CD4-positive, CD25-positive, alpha-beta regulatory T cell (primary cell): Measurements from ENCODE around the gene DISC1. TPM values are rescaled to one million over a fixed set of nuclear protein-coding genes. Genes with fewer than 3 reads are reported as not detected.
"Not testable (repeated sequence)": the region's sequence is repeated elsewhere in the genome, so short reads cannot be mapped to it uniquely, and the experiment has no call there.

Experiments used
- ATAC-seq, 2 donors: fragments of 150-1000 bp; cut with Tn5 transposase; one replicate each; pipeline ENCODE4 v1.10.0; 2021; ENCODE audit warnings: low read depth in 2 of 2, moderate number of reproducible peaks in 2 of 2, moderate library complexity in 1 of 2
- DNase-seq, 3 donors: peaks; one replicate each; pipeline versions ENCODE4 v3.0.0 to v3.0.0-alpha.2; 2012 to 2022; ENCODE audit warnings: mixed read lengths in 1 of 3
- H3K27ac ChIP-seq: one replicate; pipeline ENCODE4 v1.7.0; 2013; ENCODE audit warnings: mild to moderate bottlenecking, low read length; ENCODE audit not compliant: insufficient read depth, poor library complexity, severe bottlenecking
- H3K27me3 ChIP-seq: one replicate; pipeline ENCODE4 v1.7.0; 2013; ENCODE audit warnings: low read length; ENCODE audit not compliant: control insufficient read depth, insufficient read depth
- H3K36me3 ChIP-seq: one replicate; pipeline ENCODE4 v1.7.0; 2013; ENCODE audit warnings: mild to moderate bottlenecking, low read length, moderate library complexity; ENCODE audit not compliant: control insufficient read depth, insufficient read depth
- H3K4me1 ChIP-seq: 2 replicates; pipeline ENCODE4 v1.7.0; 2013; ENCODE audit warnings: mild to moderate bottlenecking, low read length; ENCODE audit not compliant: insufficient read depth, control insufficient read depth, poor library complexity, severe bottlenecking
- H3K4me3 ChIP-seq: one replicate; pipeline ENCODE4 v1.7.0; 2013; ENCODE audit warnings: low read depth, mild to moderate bottlenecking, low read length, moderate library complexity
- H3K9me3 ChIP-seq, 2 experiments: 1 replicate in 1 of 2; 2 replicates in 1 of 2; pipeline ENCODE4 v1.7.0; 2013; ENCODE audit warnings: low read length in 2 of 2, mild to moderate bottlenecking in 1 of 2, moderate library complexity in 1 of 2; ENCODE audit not compliant: control insufficient read depth in 2 of 2
- H3K27ac Mint-ChIP-seq, 3 donors: one replicate each; pipeline ENCODE4 v1.8.0; 2020 to 2022; ENCODE audit warnings: mild to moderate bottlenecking in 3 of 3, mixed read lengths in 3 of 3, moderate library complexity in 2 of 3
- H3K27me3 Mint-ChIP-seq: one replicate; pipeline ENCODE4 v1.8.0; 2022; ENCODE audit warnings: mild to moderate bottlenecking, mixed read lengths
- H3K36me3 Mint-ChIP-seq: one replicate; pipeline ENCODE4 v1.8.0; 2020; ENCODE audit warnings: mixed read lengths
- H3K4me1 Mint-ChIP-seq, 4 donors: one replicate each; pipeline ENCODE4 v1.8.0; 2020 to 2022; ENCODE audit warnings: mixed read lengths in 4 of 4, mild to moderate bottlenecking in 1 of 4
- H3K4me3 Mint-ChIP-seq, 4 donors: one replicate each; pipeline ENCODE4 v1.8.0; 2020 to 2022; ENCODE audit warnings: mild to moderate bottlenecking in 4 of 4, mixed read lengths in 4 of 4, moderate library complexity in 3 of 4
- H3K9me3 Mint-ChIP-seq, 7 donors: one replicate each; pipeline ENCODE4 v1.8.0; 2020 to 2022; ENCODE audit warnings: mixed read lengths in 7 of 7, mild to moderate bottlenecking in 3 of 7, moderate library complexity in 2 of 7
- polyA plus RNA-seq, 4 donors: library from polyadenylated mRNA; unstranded; fragments of 300-500 nt; fragmentation: Illumina TruSeq; gene quantifications; one replicate each; pipeline ENCODE4 v1.2.3, GENCODE V29; 2021
- total RNA-seq: library from RNA; stranded (reverse); gene quantifications from one replicate; pipeline ENCODE4 v1.2.3, GENCODE V29; 2022

Gene DISC1
- total and polyA plus RNA-seq, 5 donors from 2014 or later: 0.78 to 25.5 (median 2.5) TPM

GRCh38 chr1:231952154-231952553, 325.6 kb downstream of the DISC1 start:
- DNase-seq (no peak), ATAC-seq (no peak)
- H3K4me3 Mint-ChIP-seq: no peak overlapping the region
- H3K27me3 Mint-ChIP-seq: no peaks in the 10 kb centered on the region
- Histone ChIP-seq H3K36me3 (no peaks in the 10 kb centered on the region), H3K9me3 (no peaks in the 10 kb centered on the region), H3K27ac (no peak overlapping the region), H3K4me3 (no peak overlapping the region), H3K27me3 (no peaks in the 10 kb centered on the region), H3K4me1 (no peaks in the 10 kb centered on the region)
- peaks cover 5% of the 10 kb centered on the region for H3K36me3 Mint-ChIP-seq
- no peaks in the 10 kb centered on the region for H3K4me1 Mint-ChIP-seq
- peaks cover 0 to 10% (median 3%) of the 10 kb centered on the region in 7 donors for H3K9me3 Mint-ChIP-seq
- H3K27ac Mint-ChIP-seq: no peak overlapping the region

DNA sequence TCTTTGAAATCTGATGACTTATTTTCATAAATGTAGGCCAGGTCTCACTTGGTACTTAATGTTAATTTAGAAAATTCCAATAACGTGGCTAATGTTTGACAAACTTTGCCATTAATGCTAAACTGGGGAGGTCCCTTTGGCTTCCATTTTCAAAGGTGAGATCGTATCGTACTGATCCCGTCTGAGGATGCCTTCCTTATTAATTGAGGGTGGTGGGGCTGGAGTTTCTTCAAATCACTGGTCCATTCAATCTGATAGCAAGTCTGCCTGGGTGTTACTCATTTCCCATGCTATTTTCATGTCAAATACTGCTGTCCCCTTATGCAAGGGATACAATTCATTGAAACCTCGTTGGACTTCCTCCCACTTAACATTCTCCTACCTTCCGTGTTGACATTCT, 327.1 kb downstream of the DISC1 start:
- H3K4me3 Mint-ChIP-seq: no peak overlapping the region
- H3K27ac ChIP-seq: no peak overlapping the region
- DNase-seq: no peak
- H3K27me3 ChIP-seq: no peaks in the 10 kb centered on the region
- H3K27ac Mint-ChIP-seq: no peak overlapping the region
- H3K36me3 ChIP-seq: no peaks in the 10 kb centered on the region
- no peaks in the 10 kb centered on the region for H3K4me1 Mint-ChIP-seq
- no peaks in the 10 kb centered on the region for H3K9me3 ChIP-seq
- ATAC-seq: no peak
- peaks cover 5% of the 10 kb centered on the region for H3K36me3 Mint-ChIP-seq
- H3K4me1 ChIP-seq: no peaks in the 10 kb centered on the region
- no peak overlapping the region for H3K4me3 ChIP-seq
- H3K27me3 Mint-ChIP-seq: no peaks in the 10 kb centered on the region
- peaks cover 0 to 5% (median 0%) of the 10 kb centered on the region in 7 donors for H3K9me3 Mint-ChIP-seq

DNA sequence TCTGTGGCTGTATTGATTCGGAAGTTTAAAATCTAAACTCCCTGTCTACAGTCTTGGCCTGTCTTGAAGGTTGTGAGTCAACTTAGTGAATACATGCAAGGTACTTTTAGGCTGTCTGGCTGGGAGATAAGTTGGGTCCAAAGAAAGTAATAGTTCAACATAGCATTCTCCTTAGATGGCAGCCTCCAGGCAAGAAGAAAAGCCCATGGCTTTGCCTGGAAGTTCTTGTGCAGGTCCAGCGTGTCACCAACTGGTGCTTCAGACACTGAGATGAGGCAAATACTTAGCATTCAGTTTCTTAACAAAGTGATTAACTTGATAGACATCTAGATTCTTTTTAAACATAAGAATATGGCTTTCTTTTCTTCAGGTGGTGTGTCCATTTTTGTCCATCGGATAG, 328.2 kb downstream of the DISC1 start:
- peaks cover 0 to 7% (median 0%) of the 10 kb centered on the region in 7 donors for H3K9me3 Mint-ChIP-seq

DNA sequence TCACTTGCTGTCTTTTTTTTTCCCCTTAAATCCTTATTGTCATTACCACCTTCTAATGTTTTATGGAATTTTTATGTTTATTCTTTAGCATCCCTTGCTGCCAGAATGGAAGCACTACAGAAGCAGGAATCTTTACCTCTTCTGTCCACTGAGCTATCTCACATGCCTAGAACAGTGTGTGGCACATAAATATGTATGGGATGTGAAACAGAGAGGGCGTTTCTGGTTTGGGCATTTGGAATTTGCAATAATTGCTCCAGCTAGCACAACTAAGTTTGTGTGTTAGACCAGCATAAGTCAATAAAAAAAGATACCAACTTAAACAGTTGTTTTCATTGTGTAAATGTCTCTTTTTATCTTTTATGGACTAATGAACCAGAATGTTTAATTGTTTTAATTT, 330.8 kb downstream of the DISC1 start:
- no peaks in the 10 kb centered on the region for H3K4me1 Mint-ChIP-seq
- DNase-seq: no peak
- H3K4me3 Mint-ChIP-seq: no peak overlapping the region
- Histone ChIP-seq H3K4me1 (no peaks in the 10 kb centered on the region), H3K4me3 (no peak overlapping the region), H3K9me3 (no peaks in the 10 kb centered on the region), H3K27ac (no peak overlapping the region), H3K27me3 (no peaks in the 10 kb centered on the region), H3K36me3 (no peaks in the 10 kb centered on the region)
- peaks cover 0 to 9% (median 0%) of the 10 kb centered on the region in 7 donors for H3K9me3 Mint-ChIP-seq
- H3K36me3 Mint-ChIP-seq: peaks cover 12% of the 10 kb centered on the region
- no peaks in the 10 kb centered on the region for H3K27me3 Mint-ChIP-seq
- no peak for ATAC-seq
- no peak overlapping the region for H3K27ac Mint-ChIP-seq

More for the DNA sequence above, 328.2 kb downstream of the DISC1 start:
- H3K36me3 ChIP-seq: no peaks in the 10 kb centered on the region
- DNase-seq: no peak
- no peaks in the 10 kb centered on the region for H3K27me3 ChIP-seq
- no peak overlapping the region for H3K27ac ChIP-seq
- no peaks in the 10 kb centered on the region for H3K9me3 ChIP-seq
- Mint-ChIP-seq H3K27me3 (no peaks in the 10 kb centered on the region), H3K4me1 (no peaks in the 10 kb centered on the region), H3K27ac (no peak overlapping the region), H3K36me3 (peaks cover 11% of the 10 kb centered on the region), H3K4me3 (no peak overlapping the region)
- no peak overlapping the region for H3K4me3 ChIP-seq
- H3K4me1 ChIP-seq: no peaks in the 10 kb centered on the region
- ATAC-seq: no peak

DNA sequence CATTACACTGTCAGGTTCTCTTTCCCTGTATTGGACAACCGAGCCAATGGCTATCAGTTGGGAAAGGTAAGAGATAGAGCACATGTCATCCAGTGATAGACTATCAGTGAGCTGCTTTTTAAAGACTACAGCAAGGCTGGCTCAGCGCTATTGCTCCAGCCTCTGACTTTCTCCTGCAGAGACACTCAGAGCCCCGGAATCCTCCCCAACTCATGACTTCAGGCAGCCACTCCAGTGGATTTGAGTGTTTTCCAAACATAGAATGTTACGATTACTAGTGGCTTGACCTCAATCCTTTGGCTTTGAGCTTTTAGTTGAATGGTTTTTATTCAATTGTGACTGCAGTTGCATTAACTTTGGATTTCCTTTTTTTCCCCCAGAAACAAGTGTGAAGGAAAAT, 331.9 kb downstream of the DISC1 start:
- no peak overlapping the region for H3K4me3 ChIP-seq
- no peaks in the 10 kb centered on the region for H3K27me3 ChIP-seq
- H3K27ac ChIP-seq: no peak overlapping the region
- no peaks in the 10 kb centered on the region for H3K36me3 ChIP-seq
- Mint-ChIP-seq H3K27me3 (no peaks in the 10 kb centered on the region), H3K9me3 (peaks cover 0 to 9% (median 0%) of the 10 kb centered on the region in 7 donors), H3K36me3 (peaks cover 13% of the 10 kb centered on the region), H3K4me1 (no peaks in the 10 kb centered on the region), H3K27ac (no peak overlapping the region), H3K4me3 (no peak overlapping the region)
- H3K9me3 ChIP-seq: no peaks in the 10 kb centered on the region
- no peak for DNase-seq
- no peaks in the 10 kb centered on the region for H3K4me1 ChIP-seq
- ATAC-seq: no peak

- H3K27ac Mint-ChIP-seq: no peak overlapping the region
- Histone ChIP-seq H3K4me3 (no peak overlapping the region), H3K36me3 (no peaks in the 10 kb centered on the region), H3K9me3 (no peaks in the 10 kb centered on the region), H3K27ac (no peak overlapping the region), H3K27me3 (no peaks in the 10 kb centered on the region), H3K4me1 (no peaks in the 10 kb centered on the region)
- H3K4me3 Mint-ChIP-seq: no peak overlapping the region
- H3K4me1 Mint-ChIP-seq: peaks cover 0 to 2% (median 0%) of the 10 kb centered on the region in 4 donors
- H3K9me3 Mint-ChIP-seq: peaks cover 0 to 9% (median 0%) of the 10 kb centered on the region in 7 donors
- no peak for DNase-seq
- ATAC-seq: no peak
- H3K36me3 Mint-ChIP-seq: peaks cover 16% of the 10 kb centered on the region
- H3K27me3 Mint-ChIP-seq: no peaks in the 10 kb centered on the region
These were observed 332.8 kb downstream of the DISC1 start for GRCh38 chr1:231959225-231959884.

GRCh38 chr1:231961801-231962200, 335.2 kb downstream of the DISC1 start:
- H3K9me3 Mint-ChIP-seq, H3K27me3 Mint-ChIP-seq, H3K27ac ChIP-seq, H3K36me3 ChIP-seq, H3K27me3 ChIP-seq, H3K4me1 Mint-ChIP-seq, H3K9me3 ChIP-seq, H3K4me3 ChIP-seq, H3K4me3 Mint-ChIP-seq, ATAC-seq, H3K27ac Mint-ChIP-seq, DNase-seq, H3K4me1 ChIP-seq: not testable (repeated sequence)
- H3K36me3 Mint-ChIP-seq: peaks cover 19% of the 10 kb centered on the region

GRCh38 chr1:231962636-231963035, 336.0 kb downstream of the DISC1 start:
- no peak for DNase-seq
- no peak overlapping the region for H3K4me3 Mint-ChIP-seq
- Histone ChIP-seq H3K27me3 (no peaks in the 10 kb centered on the region), H3K36me3 (no peaks in the 10 kb centered on the region), H3K4me3 (no peak overlapping the region), H3K27ac (no peak overlapping the region), H3K9me3 (no peaks in the 10 kb centered on the region), H3K4me1 (no peaks in the 10 kb centered on the region)
- H3K27ac Mint-ChIP-seq: no peak overlapping the region
- peaks cover 21% of the 10 kb centered on the region for H3K36me3 Mint-ChIP-seq
- ATAC-seq: no peak
- peaks cover 0 to 4% (median 0%) of the 10 kb centered on the region in 4 donors for H3K4me1 Mint-ChIP-seq
- peaks cover 0 to 4% (median 0%) of the 10 kb centered on the region in 7 donors for H3K9me3 Mint-ChIP-seq
- H3K27me3 Mint-ChIP-seq: no peaks in the 10 kb centered on the region
